Activated effector memory CD4-positive, alpha-beta T cell treated with Interleukin-2 at 50 U/mL for 16 hours (primary cell): Measurements from ENCODE around the gene ACVR1B.

Source experiments
- DNase-seq: peaks from one replicate; pipeline ENCODE4 v3.0.0-alpha.2; 2020

Gene ACVR1B

DNA sequence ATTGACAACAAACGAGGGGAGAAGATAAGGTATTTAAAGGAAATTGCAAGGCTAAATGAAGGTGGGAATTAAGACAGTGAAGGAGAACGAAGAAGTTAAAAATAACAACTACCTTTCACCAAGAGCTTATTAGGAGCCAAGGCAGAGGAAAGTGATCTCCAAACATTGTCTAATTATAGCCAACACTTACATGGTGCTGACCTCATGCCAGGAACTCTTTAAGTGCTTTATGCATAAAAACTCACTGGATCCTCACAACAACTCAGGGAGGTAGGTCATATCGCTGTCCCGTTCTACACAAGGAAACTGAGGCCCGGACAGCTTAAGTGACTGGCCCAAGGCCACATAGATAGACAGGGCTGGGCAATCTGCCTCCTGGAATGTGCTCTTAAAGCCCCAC lies 74.8 kb downstream of the ACVR1B start:
- DNase-seq = no peak

GRCh38 chr12:52027085-52027843 lies 75.8 kb downstream of the ACVR1B start:
- no peak for DNase-seq

DNA sequence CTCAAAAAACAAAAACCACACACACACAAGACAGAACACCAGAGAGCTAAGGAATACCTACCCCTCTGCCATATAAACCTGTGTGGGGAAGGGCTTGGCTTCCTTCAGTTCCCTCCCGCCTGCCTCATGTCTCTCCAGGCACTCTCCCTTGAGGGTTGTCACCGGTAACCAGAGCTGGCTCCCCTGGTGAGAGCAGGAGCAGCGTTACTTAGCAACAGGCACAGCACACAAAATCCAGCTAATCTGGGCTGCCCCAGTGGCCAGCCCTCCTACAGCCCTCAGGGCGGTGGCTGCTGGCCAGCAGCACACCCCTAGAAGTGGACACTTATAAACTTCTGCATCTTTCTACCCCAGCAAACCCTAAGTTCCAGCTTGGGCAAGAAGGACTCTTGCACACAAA lies 78.2 kb downstream of the ACVR1B start:
- no peak for DNase-seq

- DNase-seq = no peak
These were observed 80.9 kb downstream of the ACVR1B start for GRCh38 chr12:52032446-52032803.

GRCh38 chr12:52032804-52033445 lies 81.4 kb downstream of the ACVR1B start:
- peak; percentile 77 for DNase-seq

GRCh38 chr12:52033446-52034140 lies 82.1 kb downstream of the ACVR1B start:
- DNase-seq = no peak

DNA sequence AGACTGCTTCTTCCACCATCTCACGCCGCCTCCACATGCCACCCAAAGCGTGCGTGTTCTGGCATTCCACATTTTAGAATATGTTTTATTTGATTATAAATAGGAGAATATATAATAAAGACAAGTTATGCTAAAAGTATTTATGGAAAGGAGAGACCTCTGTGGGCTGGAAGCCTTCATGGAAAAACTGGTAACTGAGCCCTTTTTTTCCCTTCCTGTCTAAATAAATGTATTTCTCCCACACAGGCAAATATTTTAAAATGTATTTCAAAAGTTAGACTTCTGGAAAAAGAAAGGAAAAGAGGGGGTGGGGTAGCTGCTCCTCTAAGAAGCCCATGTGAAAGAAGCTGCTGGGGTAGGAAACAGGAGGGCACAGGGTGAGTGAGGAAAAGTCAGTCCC lies 83.7 kb downstream of the ACVR1B start:
- DNase-seq = no peak

- no peak for DNase-seq
These were observed 84.4 kb downstream of the ACVR1B start for GRCh38 chr12:52035926-52036325.

GRCh38 chr12:52036587-52037171 lies 85.2 kb downstream of the ACVR1B start:
- DNase-seq = peak; percentile 68

DNA sequence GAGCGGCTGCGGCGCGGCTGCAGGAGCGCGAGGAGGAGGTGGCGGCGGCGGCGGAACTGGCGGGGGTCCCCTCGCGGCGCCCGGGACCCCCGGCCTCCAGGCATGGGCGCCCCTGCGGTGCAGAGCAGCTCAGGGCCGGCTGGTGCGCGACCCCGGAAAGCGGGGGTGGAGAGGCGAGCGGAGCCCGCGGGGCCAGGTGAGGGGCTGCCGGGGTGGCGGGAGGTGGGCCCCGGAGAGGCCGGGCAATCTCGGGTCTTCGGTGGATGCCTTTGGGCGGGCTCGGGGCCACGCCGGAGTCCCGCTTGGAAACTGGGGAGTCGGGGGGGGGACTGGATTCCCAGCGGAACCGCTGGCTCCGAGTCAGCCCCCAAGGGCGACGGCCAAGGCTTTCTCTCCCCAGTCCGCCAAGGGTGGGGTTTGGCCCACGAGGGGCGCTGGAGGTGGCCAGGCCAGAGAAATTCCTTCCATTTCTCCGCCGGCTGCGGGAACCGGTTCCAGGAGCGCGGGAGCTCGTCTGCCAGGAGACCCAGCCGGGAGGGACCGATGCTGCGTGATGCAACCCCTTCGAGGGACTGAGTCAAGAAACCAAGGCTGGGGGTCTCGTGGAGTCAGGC lies 85.9 kb downstream of the ACVR1B start:
- no peak for DNase-seq

DNA sequence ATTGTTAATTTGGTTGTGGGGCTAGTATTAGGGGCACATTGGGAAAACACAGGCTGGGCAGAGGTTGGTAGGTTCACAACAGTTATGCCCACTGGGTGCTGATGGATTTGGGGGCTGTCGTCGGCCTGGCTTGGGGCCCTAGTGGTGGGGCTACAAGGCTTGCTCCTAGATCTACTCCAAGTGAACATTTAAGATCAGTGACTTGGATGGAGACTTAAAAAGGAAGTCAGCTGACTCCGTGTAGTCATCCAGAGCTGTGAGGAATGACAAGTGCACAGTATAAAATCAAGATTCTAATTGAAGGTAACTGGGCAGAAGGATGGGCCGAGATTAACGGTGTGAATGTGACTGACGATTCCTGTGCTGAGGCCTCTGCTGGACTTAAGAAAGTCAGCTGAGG lies 86.9 kb downstream of the ACVR1B start:
- no peak for DNase-seq

- DNase-seq = no peak
These were observed 89.5 kb downstream of the ACVR1B start for GRCh38 chr12:52041035-52041434.

- no peak for DNase-seq
These were observed 90.2 kb downstream of the ACVR1B start for GRCh38 chr12:52041695-52042123.

DNA sequence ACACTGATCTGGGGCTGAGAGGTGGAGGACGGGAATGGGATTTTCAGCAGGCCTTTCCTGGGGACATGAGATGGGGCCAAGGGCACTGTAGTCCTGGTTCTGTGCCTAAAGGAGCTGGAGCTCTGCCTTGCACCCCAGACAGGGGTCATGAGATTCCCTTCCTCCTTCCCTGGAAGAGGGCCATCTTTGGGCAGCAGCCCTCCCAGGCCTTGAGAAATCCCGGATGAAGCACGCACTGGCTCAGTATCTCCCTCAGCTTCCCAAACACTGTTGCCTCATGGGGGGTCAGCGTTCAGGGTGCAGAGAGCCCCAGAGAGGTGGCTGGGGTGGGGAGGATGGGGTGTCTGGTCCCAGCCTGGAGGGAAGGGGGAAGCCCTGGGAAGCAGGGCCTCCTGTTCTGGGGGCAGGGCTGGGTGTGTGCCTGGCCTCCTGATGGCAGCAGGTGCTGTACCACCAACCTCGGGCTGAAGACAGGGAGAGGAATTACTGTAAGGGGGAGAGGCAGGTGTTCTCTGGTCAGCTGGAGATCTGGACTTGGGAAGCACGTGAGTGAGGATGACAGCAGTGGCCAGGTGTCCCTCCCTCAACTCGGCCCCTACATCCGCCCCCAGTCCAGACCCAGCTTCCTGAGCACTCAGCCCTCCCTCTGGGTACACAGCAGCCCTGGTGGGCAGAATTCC lies 91.3 kb downstream of the ACVR1B start:
- DNase-seq = no peak

DNA sequence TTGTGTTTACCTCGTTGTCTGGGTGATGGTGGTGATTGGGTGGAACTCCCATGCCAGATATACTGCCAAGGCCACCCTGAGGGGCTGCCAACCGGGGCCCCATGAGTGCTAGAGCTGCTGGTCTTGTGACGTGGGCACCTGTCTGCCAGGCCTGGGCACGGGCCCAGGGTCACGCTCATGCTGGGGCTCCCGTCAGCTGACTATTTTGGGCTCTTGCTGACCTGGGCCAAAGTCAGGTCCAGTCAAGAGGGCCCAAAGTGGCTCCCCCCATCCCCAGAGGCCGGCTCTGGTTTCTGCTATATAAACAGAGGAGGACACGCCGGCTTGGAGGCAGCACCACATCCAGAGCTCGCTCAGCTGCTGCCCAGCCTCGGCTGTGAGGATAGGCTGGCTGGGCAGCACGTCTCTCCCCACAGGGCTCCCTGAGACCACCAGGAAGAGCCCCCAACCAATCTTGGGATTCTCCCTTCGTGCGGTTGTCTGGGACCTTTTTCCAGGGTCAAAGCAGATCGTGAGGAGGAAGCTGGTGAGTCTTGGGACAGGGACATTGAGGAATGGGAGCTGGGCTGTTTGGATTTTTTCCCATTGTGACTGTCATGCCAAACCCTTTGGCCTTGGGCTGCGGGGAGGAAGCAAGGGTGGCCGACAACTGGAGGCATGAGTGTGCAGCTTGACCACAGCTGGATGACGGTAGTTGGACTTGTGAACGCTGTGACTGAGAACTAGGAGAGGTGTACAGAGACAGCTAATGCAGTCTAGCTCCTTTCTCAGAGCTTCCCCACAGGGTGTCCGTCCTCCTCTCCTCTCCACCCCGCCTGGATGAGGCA lies 92.1 kb downstream of the ACVR1B start:
- DNase-seq = no peak

DNA sequence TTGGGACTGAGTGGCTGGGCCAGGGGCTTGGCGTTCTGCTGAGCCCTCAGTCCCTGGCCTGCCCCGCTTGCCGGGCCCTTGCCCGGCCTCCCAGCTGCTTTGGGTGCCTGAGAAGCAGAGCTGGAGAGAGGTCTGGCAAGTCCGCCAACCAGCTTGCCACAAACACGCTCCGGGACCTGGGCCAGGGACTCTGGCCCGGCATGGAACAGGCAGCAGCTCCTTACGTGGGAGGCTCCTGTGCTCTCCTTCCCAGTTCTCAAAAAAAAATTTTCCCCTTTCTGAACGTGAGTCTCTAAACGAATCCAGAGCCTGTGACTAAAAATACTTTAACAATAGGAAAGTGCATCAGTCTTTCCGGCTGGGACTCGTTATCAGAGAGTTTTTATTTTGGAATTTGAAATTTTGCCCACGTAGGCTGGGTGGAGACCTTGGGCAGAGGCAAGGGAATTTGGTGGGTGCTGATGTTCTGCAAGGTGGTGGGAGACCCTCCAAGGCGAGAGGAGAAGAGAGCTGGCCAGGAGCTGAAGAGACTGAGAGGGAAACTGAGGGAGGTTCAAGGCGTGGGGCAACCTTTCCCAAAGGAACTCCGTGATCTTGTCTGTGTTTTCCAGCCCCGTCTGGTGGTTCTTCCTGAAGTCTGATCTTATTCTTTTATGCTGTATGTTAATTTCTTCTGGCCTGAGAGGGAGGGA lies 92.9 kb downstream of the ACVR1B start:
- DNase-seq = no peak

GRCh38 chr12:52045794-52046199 lies 94.3 kb downstream of the ACVR1B start:
- DNase-seq = no peak
